ENCODE measurements around the gene ATP2A3. TPM values are rescaled to one million over a fixed set of nuclear protein-coding genes. Genes with fewer than 3 reads are reported as not detected.
"Not testable (repeated sequence)": the region's sequence is repeated elsewhere in the genome, so short reads cannot be mapped to it uniquely, and the experiment has no call there.

Gene ATP2A3
- polyA plus RNA-seq, 1 donor from 2014 or later: not detected

GRCh38 chr17:3949418-3949817 is 14.8 kb downstream of the ATP2A3 start:
- Histone ChIP-seq H3K27me3 (ENCODE audit: insufficient read depth, low read depth, low read length) (no peaks in the 10 kb centered on the region), H3K4me3 (ENCODE audit: low read length) (no peak overlapping the region), H3K9ac (ENCODE audit: low read length) (no peak overlapping the region), H3K4me2 (ENCODE audit: low read length) (no peak overlapping the region), H3K9me2 (ENCODE audit: insufficient read depth, low read length) (no peaks in the 10 kb centered on the region), H3K27ac (ENCODE audit: low read length) (no peak overlapping the region), H3F3A (ENCODE audit: insufficient read depth, low read length, poor library complexity, severe bottlenecking) (no peaks in the 10 kb centered on the region), H2AFZ (ENCODE audit: low read depth, low read length) (no peak overlapping the region), H4K20me1 (ENCODE audit: insufficient read depth) (no peaks in the 10 kb centered on the region), H3K36me3 (ENCODE audit: insufficient read depth, low read length) (no peaks in the 10 kb centered on the region), H3K79me2 (replicated peaks; ENCODE audit: insufficient read depth, low read length) (no peaks in the 10 kb centered on the region), H3K9me3 (ENCODE audit: low read length) (no peaks in the 10 kb centered on the region)
- no peak for TF ChIP-seq SMC3 (conservative IDR thresholded peaks at IDR 0.05; ENCODE audit: poor library complexity)
- no peak for TF ChIP-seq TAF1 (IDR thresholded peaks at IDR 0.05; ENCODE audit: low read depth)
- TF ChIP-seq RAD21 (conservative IDR thresholded peaks at IDR 0.05): no peak
- TF ChIP-seq MXI1 (conservative IDR thresholded peaks at IDR 0.05; ENCODE audit: poor library complexity, severe bottlenecking): no peak
- TF ChIP-seq CTCF (IDR thresholded peaks at IDR 0.05; ENCODE audit: poor library complexity, severe bottlenecking): no peak
- no peak for TF ChIP-seq POLR2AphosphoS5 (IDR thresholded peaks at IDR 0.05)
- no peak for TF ChIP-seq REST (IDR thresholded peaks at IDR 0.05; ENCODE audit: borderline replicate concordance)

- not testable (repeated sequence) for H3K4me3 ChIP-seq (ENCODE audit: low read length); H3K4me2 ChIP-seq (ENCODE audit: low read length); H3K9me3 ChIP-seq (ENCODE audit: low read length); H3K9ac ChIP-seq (ENCODE audit: low read length); H4K20me1 ChIP-seq (ENCODE audit: insufficient read depth); H3K36me3 ChIP-seq (ENCODE audit: insufficient read depth, low read length); H3K9me2 ChIP-seq (ENCODE audit: insufficient read depth, low read length); H3F3A ChIP-seq (ENCODE audit: insufficient read depth, low read length, poor library complexity, severe bottlenecking); H2AFZ ChIP-seq (ENCODE audit: low read depth, low read length); H3K27ac ChIP-seq (ENCODE audit: low read length); H3K27me3 ChIP-seq (ENCODE audit: insufficient read depth, low read depth, low read length); H3K79me2 ChIP-seq (replicated peaks; ENCODE audit: insufficient read depth, low read length)
Observed at GRCh38 chr17:3948551-3948950, 15.7 kb downstream of the ATP2A3 start.

- no peak overlapping the region for H3K4me3 ChIP-seq (ENCODE audit: low read length)
- no peaks in the 10 kb centered on the region for H4K20me1 ChIP-seq (ENCODE audit: insufficient read depth)
- TF ChIP-seq TAF1 (IDR thresholded peaks at IDR 0.05; ENCODE audit: low read depth) (no peak), EP300 (conservative IDR thresholded peaks at IDR 0.05; ENCODE audit: poor library complexity, severe bottlenecking) (no peak), POLR2AphosphoS5 (IDR thresholded peaks at IDR 0.05) (no peak), RAD21 (conservative IDR thresholded peaks at IDR 0.05) (no peak), EZH2 (IDR thresholded peaks at IDR 0.05; ENCODE audit: borderline replicate concordance, insufficient read depth, low read length, poor library complexity, severe bottlenecking) (no peak), MXI1 (conservative IDR thresholded peaks at IDR 0.05; ENCODE audit: poor library complexity, severe bottlenecking) (no peak), REST (IDR thresholded peaks at IDR 0.05; ENCODE audit: borderline replicate concordance) (no peak), CTCF (IDR thresholded peaks at IDR 0.05; ENCODE audit: poor library complexity, severe bottlenecking) (no peak), SMC3 (conservative IDR thresholded peaks at IDR 0.05; ENCODE audit: poor library complexity) (no peak)
- no peaks in the 10 kb centered on the region for H3K79me2 ChIP-seq (replicated peaks; ENCODE audit: insufficient read depth, low read length)
- H3K27me3 ChIP-seq (ENCODE audit: insufficient read depth, low read depth, low read length): no peaks in the 10 kb centered on the region
- no peaks in the 10 kb centered on the region for H3K9me3 ChIP-seq (ENCODE audit: low read length)
- no peak overlapping the region for H3K9ac ChIP-seq (ENCODE audit: low read length)
- H3K36me3 ChIP-seq (ENCODE audit: insufficient read depth, low read length): no peaks in the 10 kb centered on the region
- no peaks in the 10 kb centered on the region for H3K9me2 ChIP-seq (ENCODE audit: insufficient read depth, low read length)
- no peak overlapping the region for H2AFZ ChIP-seq (ENCODE audit: low read depth, low read length)
- H3K27ac ChIP-seq (ENCODE audit: low read length): no peak overlapping the region
- H3K4me2 ChIP-seq (ENCODE audit: low read length): no peak overlapping the region
- no peaks in the 10 kb centered on the region for H3F3A ChIP-seq (ENCODE audit: insufficient read depth, low read length, poor library complexity, severe bottlenecking)
Observed at GRCh38 chr17:3947318-3947810, 16.9 kb downstream of the ATP2A3 start.

All from neural cell (in vitro differentiated cells).